ENCODE measurements around the gene FLVCR2. TPM values are rescaled to one million over a fixed set of nuclear protein-coding genes. Genes with fewer than 3 reads are reported as not detected.
A peak's percentile ranks its signal among the peaks of the same experiment; 100 is the strongest.

Gene FLVCR2
- total RNA-seq, 1 experiment from 2014 or later = 0.79 TPM

DNA sequence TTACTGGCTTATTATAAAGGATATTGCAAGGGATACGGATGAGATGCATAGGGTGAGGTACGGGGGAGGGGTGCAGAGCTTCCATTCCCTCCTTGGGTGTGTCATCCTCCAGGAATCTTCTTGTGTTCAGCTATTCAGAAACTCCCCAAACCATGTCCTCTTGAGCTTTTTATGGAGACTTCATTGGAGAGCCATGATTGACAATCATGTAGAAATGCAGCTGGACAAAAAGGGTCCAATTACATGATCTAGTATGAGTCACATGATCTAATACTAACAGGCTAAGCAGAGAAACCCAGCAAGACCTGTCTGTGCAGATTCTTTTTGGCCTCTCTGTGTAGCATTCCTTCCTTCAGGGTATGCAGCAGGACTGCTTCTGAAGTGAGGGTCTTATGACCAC is 23.9 kb upstream of the FLVCR2 start:
- DNase-seq (ENCODE audit: low spot score) = no peak

DNA sequence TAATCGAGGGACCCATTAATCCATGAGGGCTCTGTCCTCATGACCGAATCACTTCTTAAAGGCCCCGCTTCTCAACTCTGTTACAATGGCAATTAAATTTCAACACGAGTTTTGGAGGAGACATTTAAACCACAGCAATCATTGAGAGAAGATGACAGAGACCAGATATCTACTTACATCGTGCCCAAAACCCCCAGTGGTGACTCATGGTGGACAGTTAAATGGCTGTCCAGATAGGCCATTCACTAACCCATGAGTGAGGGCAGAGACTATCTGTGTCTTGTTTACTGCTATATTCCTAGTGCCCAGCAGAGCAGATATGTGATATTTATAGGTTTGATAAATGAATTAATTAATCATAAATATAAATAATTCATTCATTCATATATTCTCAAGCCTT is 20.0 kb upstream of the FLVCR2 start:
- no peak for DNase-seq (ENCODE audit: low spot score)

DNA sequence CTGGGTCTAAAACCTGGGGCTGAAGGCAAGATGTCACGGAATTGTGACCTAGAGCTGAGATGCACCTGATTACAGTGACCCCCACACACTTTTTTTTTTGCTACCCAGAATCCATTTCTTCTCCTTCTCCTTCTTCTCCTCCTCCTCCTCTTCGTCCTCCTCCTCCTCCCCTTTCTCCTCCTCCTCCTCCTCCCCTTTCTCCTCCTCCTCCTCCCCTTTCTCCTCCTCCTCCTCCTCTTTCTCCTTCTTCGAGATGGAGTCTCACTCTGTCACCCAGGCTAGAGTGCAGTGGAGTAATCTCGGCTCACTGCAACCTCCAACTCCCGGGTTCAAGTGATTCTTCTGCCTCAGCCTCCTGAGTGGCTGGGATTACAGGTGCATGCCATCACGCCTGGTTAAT is 19.4 kb upstream of the FLVCR2 start:
- no peak for DNase-seq (ENCODE audit: low spot score)

DNA sequence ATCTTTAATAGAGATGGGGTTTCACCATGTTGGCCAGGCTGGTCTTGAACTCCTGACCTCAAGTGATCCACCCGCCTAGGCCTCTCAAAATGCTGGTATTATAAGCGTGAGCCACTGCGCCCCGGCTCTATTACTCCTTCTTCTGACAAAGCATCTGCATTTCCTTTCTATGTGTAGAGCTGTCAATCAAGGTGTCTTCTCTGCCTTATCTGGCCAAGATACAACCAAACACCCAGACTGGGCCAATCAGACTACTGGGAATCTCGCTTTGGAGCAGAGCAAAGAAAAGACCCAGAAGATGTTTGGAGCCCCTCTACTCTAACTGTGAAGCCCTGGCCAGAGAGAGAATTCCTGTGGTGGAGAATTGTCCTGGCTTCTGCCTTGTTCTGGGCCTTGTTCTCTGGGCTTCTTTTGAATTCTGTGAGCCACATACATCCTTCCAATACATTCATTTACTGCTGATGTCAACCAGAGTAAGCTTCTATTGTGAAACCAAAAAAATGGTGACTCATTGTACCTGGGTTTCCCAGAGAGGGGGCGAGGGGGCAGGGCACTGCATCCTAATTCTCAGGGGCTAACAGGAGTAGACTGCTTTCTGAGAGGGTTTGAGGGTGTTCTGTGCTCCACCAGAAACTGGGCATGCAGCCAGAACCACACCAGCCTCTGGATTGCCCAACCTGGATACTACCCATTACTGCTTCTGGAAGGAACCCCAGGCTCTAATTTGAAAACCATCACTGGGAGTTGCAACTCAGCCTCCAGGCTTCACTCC is 18.8 kb upstream of the FLVCR2 start:
- DNase-seq (ENCODE audit: low spot score) = peak; percentile 59

GRCh38 chr14:75561013-75561432 is 17.4 kb upstream of the FLVCR2 start:
- peak; percentile 75 for DNase-seq (ENCODE audit: low spot score)

DNA sequence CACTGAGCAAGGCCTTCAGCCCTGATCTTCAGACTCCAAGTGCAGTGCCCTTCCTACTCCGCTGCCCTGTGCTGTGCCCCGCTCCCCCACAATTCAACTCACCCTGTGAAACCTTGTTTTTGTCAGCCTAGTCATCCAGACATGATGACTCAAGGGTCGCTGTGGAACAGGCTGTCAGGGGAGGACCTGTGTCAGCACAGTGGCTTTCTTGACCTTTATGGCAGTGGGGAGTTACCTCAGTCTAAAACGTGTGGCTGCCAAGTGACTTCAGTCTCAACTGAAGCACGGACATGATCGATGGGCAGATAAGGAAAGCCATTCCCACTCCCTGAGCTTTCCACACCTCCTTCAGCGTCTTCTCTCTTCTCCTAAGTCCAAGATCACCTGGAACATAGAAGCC is 16.3 kb upstream of the FLVCR2 start:
- DNase-seq (ENCODE audit: low spot score) = no peak

- no peak for DNase-seq (ENCODE audit: low spot score)
Observed at GRCh38 chr14:75562489-75562888, 15.9 kb upstream of the FLVCR2 start.

DNA sequence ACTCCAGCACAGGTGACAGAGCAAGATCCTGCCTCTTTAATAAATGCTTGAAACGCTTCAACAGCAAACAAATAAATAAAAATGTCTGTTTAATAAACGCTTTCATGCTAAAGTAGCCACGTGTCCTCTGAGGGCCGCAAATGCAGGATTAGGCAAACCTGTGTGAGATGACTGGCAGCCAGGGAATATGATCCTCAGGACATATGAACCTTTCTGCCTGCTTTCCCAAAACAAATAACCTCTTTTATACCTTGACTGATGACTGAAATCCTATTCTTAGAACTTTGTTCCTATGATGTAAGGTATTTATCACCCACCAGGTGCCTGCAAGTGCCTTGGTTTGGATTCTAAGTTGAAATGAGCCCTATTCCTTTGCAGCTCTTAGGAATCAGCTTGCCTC is 14.5 kb upstream of the FLVCR2 start:
- DNase-seq (ENCODE audit: low spot score) = no peak

DNA sequence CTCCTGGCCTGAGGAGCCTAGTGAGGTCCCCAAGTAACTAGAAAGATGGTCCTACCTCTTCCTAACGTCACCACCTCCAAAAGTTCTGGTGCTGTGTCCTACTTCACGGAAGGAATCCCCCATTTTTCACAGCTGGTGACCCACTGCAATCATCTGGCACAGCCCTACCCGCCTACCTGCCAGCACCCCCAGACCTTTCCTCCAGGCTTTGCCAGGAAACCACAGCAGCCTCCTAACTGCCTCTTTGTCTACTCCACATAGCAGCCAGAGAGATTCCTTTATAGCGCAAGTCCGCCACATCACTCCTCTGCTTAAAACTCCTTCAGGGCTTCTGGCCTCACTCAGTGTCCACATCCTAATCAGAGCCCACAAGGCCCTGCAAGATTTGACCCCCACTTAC is 13.4 kb upstream of the FLVCR2 start:
- DNase-seq (ENCODE audit: low spot score) = no peak

DNA sequence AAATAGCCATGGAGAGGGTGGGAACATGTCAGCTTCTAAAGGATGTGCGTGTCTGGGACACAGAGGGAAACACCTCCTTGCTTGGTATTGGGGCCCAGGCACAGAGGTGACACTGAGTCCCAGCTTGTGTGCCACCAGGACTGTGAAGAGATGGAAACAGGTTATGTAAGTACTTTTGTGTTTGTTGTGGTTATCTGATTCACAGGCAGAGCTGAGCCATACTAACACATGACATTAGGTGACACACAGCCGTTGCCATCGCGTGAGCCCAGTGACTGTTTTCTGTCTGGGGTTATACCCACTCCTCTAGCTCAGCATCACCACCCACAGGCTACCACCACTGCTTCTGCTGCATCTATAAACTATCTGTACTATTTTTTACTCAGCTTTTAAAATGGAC is 12.1 kb upstream of the FLVCR2 start:
- DNase-seq (ENCODE audit: low spot score) = peak; percentile 43

GRCh38 chr14:75566752-75567151 is 11.7 kb upstream of the FLVCR2 start:
- DNase-seq (ENCODE audit: low spot score) = no peak

DNA sequence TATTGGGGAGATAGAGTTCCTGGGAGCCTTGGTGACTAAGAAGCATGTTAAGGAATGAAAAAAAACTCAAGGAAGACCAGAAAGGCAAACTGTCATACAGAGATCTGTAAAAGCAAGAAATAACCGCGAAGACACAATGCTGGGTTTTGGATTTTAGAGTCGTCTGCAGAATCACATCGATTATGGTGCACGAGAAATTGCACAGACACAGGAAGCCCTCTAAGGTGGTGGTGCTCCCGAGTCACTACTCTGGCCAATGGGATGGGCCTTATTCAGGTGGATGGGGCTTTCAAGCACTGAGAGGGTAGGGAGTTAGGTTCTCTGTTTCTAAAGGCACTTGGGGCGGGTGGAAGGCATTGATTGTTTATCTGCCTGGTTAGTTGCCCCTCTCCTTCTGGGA is 10.3 kb upstream of the FLVCR2 start:
- DNase-seq (ENCODE audit: low spot score) = no peak

GRCh38 chr14:75568791-75569190 is 9.6 kb upstream of the FLVCR2 start:
- DNase-seq (ENCODE audit: low spot score) = no peak

GRCh38 chr14:75570797-75571196 is 7.6 kb upstream of the FLVCR2 start:
- no peak for DNase-seq (ENCODE audit: low spot score)

DNA sequence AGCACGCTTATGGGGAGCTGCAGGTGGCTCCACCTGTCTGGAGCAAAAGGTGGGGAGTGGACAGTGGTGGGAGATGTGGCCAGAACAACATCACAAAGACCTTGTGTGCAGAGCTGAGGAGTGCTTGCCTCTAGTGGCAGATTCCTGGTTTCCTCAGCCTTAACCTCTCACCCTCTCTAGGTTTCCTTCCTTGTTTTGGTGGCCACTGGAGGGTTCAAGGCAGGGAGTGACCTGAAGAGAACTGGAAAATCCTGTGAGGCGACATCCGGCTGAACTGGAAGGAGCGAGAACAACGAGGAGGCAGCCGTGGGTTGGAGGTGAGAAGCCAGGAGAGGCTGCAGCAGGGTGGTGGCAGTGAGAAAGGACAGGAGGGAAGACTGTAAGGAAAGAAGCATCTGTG is 6.3 kb upstream of the FLVCR2 start:
- no peak for DNase-seq (ENCODE audit: low spot score)

DNA sequence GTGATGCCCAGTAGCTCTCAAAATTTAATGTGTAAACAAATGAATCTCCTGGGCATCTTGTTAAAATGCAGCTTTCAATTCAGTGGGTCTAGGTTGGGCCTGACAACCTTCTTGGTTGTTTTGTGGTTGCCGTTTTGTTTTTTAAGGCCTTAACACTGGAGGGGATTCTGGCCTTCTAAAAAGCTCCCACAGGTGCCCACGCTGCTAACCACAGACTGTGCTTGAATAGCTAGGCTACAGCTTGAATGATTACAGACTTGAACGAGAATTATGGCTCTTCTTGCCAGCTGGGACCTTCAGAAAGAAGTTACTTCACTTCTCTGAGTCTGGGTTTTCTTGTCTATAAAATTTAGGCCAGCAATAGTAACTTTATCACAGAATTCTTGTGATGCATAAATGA is 1.3 kb upstream of the FLVCR2 start:
- no peak for DNase-seq (ENCODE audit: low spot score)

GRCh38 chr14:75577729-75578101 is 705 bp upstream of the FLVCR2 start:
- peak; percentile 67 for DNase-seq (ENCODE audit: low spot score)

GRCh38 chr14:75578786-75579337 is 442 bp downstream of the FLVCR2 start:
- peak; percentile 19 for DNase-seq (ENCODE audit: low spot score)

- no peak for DNase-seq (ENCODE audit: low spot score)
Observed at GRCh38 chr14:75579338-75579864, 981 bp downstream of the FLVCR2 start.

DNA sequence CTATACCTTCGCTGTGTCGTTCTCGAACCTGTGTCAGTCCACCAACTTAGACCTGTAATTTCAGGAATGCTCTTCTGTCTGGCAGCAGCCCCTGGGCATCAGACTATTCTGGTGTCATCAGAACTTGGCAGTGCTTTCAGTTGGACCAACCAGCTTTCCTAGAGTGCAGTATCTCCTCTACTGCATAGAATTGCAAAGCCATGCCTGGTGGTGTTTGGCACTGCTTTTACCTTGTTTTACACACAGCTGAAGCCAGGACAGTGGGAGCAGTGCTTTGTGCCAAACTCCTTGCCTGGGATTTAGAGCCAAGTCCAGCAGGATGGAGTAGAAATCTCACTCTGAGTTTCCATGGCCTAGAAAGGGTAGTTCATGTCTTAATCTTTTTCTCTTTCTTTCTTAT is 1.5 kb downstream of the FLVCR2 start:
- no peak for DNase-seq (ENCODE audit: low spot score)

DNA sequence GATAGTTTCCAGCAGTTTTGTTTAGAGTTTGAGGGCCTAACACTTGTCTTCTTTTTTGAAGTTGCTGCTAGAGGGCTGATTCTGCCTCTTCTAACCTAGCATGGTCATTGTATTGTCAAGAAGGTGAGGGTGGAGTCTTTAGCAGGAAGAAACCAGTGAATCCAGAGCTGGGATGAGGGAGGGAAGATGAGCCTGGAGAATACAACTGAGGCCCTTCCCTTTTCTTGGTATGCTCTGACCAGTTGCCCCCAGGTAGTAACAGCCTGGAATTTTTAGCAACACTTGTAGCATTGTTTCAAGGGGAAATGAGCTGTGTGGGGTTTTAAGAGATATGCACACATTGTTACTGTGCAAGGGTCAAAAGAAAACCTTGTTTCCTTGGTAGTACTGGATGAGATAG is 9.0 kb downstream of the FLVCR2 start:
- DNase-seq (ENCODE audit: low spot score) = no peak

- DNase-seq (ENCODE audit: low spot score) = no peak
Observed at GRCh38 chr14:75589931-75590330, 11.5 kb downstream of the FLVCR2 start.

- no peak for DNase-seq (ENCODE audit: low spot score)
Observed at GRCh38 chr14:75591331-75591946, 13.0 kb downstream of the FLVCR2 start.
